Mesenchymal stem cell (in vitro differentiated cells and primary cell): ENCODE data around the gene MTUS2.

ENCODE experiments used
- DNase-seq: peaks from one replicate; pipeline ENCODE4 v3.0.0-alpha.2; 2013
- H2AFZ ChIP-seq: one replicate; pipeline ENCODE4 v1.6.1; 2013; ENCODE audit warnings: low read depth, mild to moderate bottlenecking, control low read depth, inconsistent platforms, low read length, moderate library complexity
- H2AK5ac ChIP-seq: 2 replicates; pipeline ENCODE4 v1.6.1; 2013; ENCODE audit warnings: low read length, moderate library complexity, mild to moderate bottlenecking, inconsistent platforms; ENCODE audit not compliant: severe bottlenecking
- H2BK120ac ChIP-seq: one replicate; pipeline ENCODE4 v1.6.1; 2013; ENCODE audit warnings: low read depth, mild to moderate bottlenecking, inconsistent platforms, low read length, moderate library complexity
- H2BK12ac ChIP-seq, 2 experiments: one replicate each; pipeline ENCODE4 v1.6.1; 2013; ENCODE audit warnings: inconsistent platforms in 2 of 2, low read length in 2 of 2, mild to moderate bottlenecking in 2 of 2, moderate library complexity in 2 of 2, control low read depth in 1 of 2
- H2BK15ac ChIP-seq: one replicate; pipeline ENCODE4 v1.6.1; 2013; ENCODE audit warnings: mild to moderate bottlenecking, low read depth, inconsistent platforms; ENCODE audit not compliant: poor library complexity, severe bottlenecking
- H2BK5ac ChIP-seq: 2 replicates; pipeline ENCODE4 v1.6.1; 2013; ENCODE audit warnings: low read depth, mild to moderate bottlenecking, low read length, control low read depth, inconsistent platforms; ENCODE audit not compliant: poor library complexity, severe bottlenecking
- H3K14ac ChIP-seq, 2 experiments: one replicate each; pipeline ENCODE4 v1.6.1; 2013; ENCODE audit warnings: inconsistent platforms in 2 of 2, low read length in 2 of 2, control low read depth in 1 of 2, mild to moderate bottlenecking in 1 of 2, moderate library complexity in 1 of 2
- H3K18ac ChIP-seq, 2 experiments: one replicate each; pipeline ENCODE4 v1.6.1; 2013; ENCODE audit warnings: inconsistent platforms in 2 of 2, low read length in 2 of 2, control low read depth in 1 of 2, low read depth in 1 of 2, mild to moderate bottlenecking in 1 of 2
- H3K23ac ChIP-seq, 2 experiments: one replicate each; pipeline ENCODE4 v1.6.1; 2013; ENCODE audit warnings: inconsistent platforms in 2 of 2, low read length in 2 of 2, mild to moderate bottlenecking in 2 of 2, moderate library complexity in 2 of 2, control low read depth in 1 of 2
- H3K27ac ChIP-seq: 2 replicates; pipeline ENCODE4 v1.5.1; 2013; ENCODE audit warnings: mild to moderate bottlenecking, moderate library complexity, low read length, control low read depth, inconsistent platforms; ENCODE audit not compliant: poor library complexity, severe bottlenecking
- H3K27me3 ChIP-seq, 2 experiments: 2 replicates each; pipeline versions ENCODE4 v1.6.1 to v1.7.0; 2013; ENCODE audit warnings: low read length in 2 of 2, mild to moderate bottlenecking in 2 of 2, moderate library complexity in 2 of 2, control low read depth in 1 of 2, inconsistent platforms in 1 of 2; ENCODE audit not compliant: control insufficient read depth in 1 of 2, insufficient read depth in 1 of 2
- H3K36me3 ChIP-seq, 2 experiments: 2 replicates each; pipeline versions ENCODE4 v1.6.1 to v1.7.0; 2013; ENCODE audit warnings: low read length in 2 of 2, control low read depth in 1 of 2, inconsistent platforms in 1 of 2, low read depth in 1 of 2, mild to moderate bottlenecking in 1 of 2; ENCODE audit not compliant: insufficient read depth in 2 of 2, control insufficient read depth in 1 of 2
- H3K4ac ChIP-seq, 2 experiments: one replicate each; pipeline ENCODE4 v1.6.1; 2013; ENCODE audit warnings: inconsistent platforms in 2 of 2, low read length in 2 of 2, mild to moderate bottlenecking in 2 of 2, moderate library complexity in 2 of 2, control low read depth in 1 of 2, low read depth in 1 of 2
- H3K4me1 ChIP-seq: 2 replicates; pipeline ENCODE4 v1.6.1; 2013; ENCODE audit warnings: low read depth, low read length, control low read depth; ENCODE audit not compliant: control insufficient read depth, insufficient read depth
- H3K4me2 ChIP-seq: 2 replicates; pipeline ENCODE4 v1.6.1; 2013; ENCODE audit warnings: low read length, mild to moderate bottlenecking, inconsistent platforms; ENCODE audit not compliant: poor library complexity, severe bottlenecking
- H3K4me3 ChIP-seq, 2 experiments: 2 replicates each; pipeline versions ENCODE4 v1.5.1 to v1.7.0; 2013; ENCODE audit warnings: low read length in 2 of 2, mild to moderate bottlenecking in 2 of 2, control low read depth in 1 of 2, low read depth in 1 of 2; ENCODE audit not compliant: insufficient read depth in 1 of 2
- H3K79me1 ChIP-seq: replicated peaks from 2 replicates; pipeline ENCODE4 v1.6.1; 2013; ENCODE audit warnings: mild to moderate bottlenecking, control low read depth, low read length, inconsistent platforms; ENCODE audit not compliant: poor library complexity, severe bottlenecking
- H3K9ac ChIP-seq: 2 replicates; pipeline ENCODE4 v1.7.0; 2013; ENCODE audit warnings: mild to moderate bottlenecking, low read length, moderate library complexity
- H3K9me3 ChIP-seq: 2 replicates; pipeline ENCODE4 v1.7.0; 2013; ENCODE audit warnings: mild to moderate bottlenecking, low read length; ENCODE audit not compliant: control insufficient read depth
- H4K8ac ChIP-seq: one replicate; pipeline ENCODE4 v1.6.1; 2013; ENCODE audit warnings: inconsistent platforms, mild to moderate bottlenecking, low read length, moderate library complexity
- H4K91ac ChIP-seq: one replicate; pipeline ENCODE4 v1.6.1; 2013; ENCODE audit warnings: mild to moderate bottlenecking, low read length, inconsistent platforms
- WGBS: methylation state at CpG from one replicate; pipeline ENCODE4 v1.1.7; 2013; ENCODE audit warnings: mixed read lengths; 5-methylcytosine and 5-hydroxymethylcytosine counted together

Gene MTUS2

DNA sequence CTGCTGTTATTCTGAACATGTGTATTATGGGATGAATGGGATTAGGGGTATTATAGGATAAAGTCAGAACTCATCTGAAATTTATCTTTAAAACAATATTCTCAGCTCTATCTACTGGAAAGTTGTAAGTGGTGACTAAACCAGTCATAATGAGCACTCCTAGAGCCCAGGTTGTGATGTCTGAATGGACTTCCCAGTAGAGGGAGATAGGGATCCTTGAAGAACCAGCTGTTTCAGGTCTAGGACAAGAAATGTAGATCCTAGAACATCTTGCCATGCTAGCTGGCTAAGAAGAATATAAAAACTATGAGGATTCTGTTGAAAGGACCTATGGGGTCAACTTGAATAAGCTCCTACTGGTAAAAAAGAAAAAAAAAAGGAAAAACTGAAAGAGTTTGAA is 464.6 kb downstream of the MTUS2 start:
- no peak overlapping the region for H3K9ac ChIP-seq
- no peaks in the 10 kb centered on the region for H3K4me1 ChIP-seq
- DNase-seq = no peak
- no peak overlapping the region for H2BK120ac ChIP-seq
- H3K14ac ChIP-seq = no peak overlapping the region
- no peak overlapping the region for H2AK5ac ChIP-seq
- H3K27me3 ChIP-seq = peaks cover 0 to 7% of the 10 kb centered on the region in 2 experiments
- H3K23ac ChIP-seq = no peak overlapping the region
- no peak overlapping the region for H2BK12ac ChIP-seq
- no peaks in the 10 kb centered on the region for H3K36me3 ChIP-seq
- H3K4me3 ChIP-seq = no peak overlapping the region
- no peak overlapping the region for H3K27ac ChIP-seq
- no peak overlapping the region for H2BK5ac ChIP-seq
- H3K4me2 ChIP-seq = no peak overlapping the region
- H3K9me3 ChIP-seq = no peaks in the 10 kb centered on the region
- H3K79me1 ChIP-seq = no peaks in the 10 kb centered on the region
- H4K8ac ChIP-seq = no peak overlapping the region
- H3K4ac ChIP-seq = no peak overlapping the region
- H3K18ac ChIP-seq = no peak overlapping the region
- no peak overlapping the region for H2AFZ ChIP-seq
- H4K91ac ChIP-seq = no peak overlapping the region
- H2BK15ac ChIP-seq = no peak overlapping the region

DNA sequence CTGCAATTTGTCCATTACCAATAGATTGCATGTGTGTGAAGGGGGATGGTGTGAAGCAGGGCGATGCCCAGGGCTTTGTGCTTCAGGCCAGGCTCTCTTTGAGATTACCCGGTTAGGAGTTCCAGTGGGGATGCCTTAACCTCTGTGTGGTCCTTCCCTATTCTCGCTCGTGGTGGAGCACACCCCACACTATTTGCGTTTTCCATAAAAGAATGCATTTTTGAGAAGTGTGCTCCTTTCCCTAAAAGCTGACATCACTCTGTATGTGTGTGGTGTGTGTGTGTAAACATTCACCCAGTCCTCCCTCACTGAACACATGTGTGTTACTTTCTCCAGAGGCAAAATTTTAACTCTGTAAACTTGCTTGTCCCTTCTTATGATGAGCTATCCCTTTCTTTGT is 467.1 kb downstream of the MTUS2 start:
- Histone ChIP-seq H3K36me3 (no peaks in the 10 kb centered on the region), H3K9me3 (no peaks in the 10 kb centered on the region), H3K9ac (no peak overlapping the region), H2BK15ac (no peak overlapping the region), H3K14ac (no peak overlapping the region), H3K27me3 (peaks cover 0 to 7% of the 10 kb centered on the region in 2 experiments), H4K8ac (no peak overlapping the region), H3K4me3 (no peak overlapping the region), H3K23ac (no peak overlapping the region), H3K79me1 (no peaks in the 10 kb centered on the region), H2AFZ (no peak overlapping the region), H2BK120ac (no peak overlapping the region), H3K27ac (no peak overlapping the region), H3K4me1 (no peaks in the 10 kb centered on the region), H2AK5ac (no peak overlapping the region), H3K4me2 (no peak overlapping the region), H2BK12ac (no peak overlapping the region), H3K18ac (no peak overlapping the region), H3K4ac (no peak overlapping the region), H4K91ac (no peak overlapping the region), H2BK5ac (no peak overlapping the region)
- DNase-seq = no peak
- WGBS = 78% methylated on average over 2 of the region's 5 CpGs

DNA sequence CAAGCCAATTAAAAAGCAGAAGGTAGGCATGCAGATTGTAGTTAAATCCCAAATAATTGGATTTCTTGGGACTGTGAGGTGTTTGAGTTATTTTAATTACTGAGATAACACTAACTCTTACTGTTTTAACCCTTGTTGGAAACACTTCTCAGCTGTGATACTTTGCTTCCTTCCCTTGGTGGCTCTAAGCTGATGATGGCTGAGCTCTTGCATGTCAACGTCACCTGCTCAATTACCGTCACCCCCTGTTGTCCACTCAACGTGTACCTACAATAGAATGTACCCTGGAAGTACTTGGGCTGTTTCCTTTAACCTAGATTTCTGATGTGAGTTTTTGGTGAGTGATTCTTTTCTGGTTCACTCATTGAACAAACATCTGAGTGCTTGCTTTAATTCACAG is 471.9 kb downstream of the MTUS2 start:
- Histone ChIP-seq H3K4ac (no peak overlapping the region), H3K79me1 (no peaks in the 10 kb centered on the region), H3K27ac (no peak overlapping the region), H4K8ac (no peak overlapping the region), H2BK12ac (no peak overlapping the region), H2BK5ac (no peak overlapping the region), H3K27me3 (peaks cover 0 to 4% of the 10 kb centered on the region in 2 experiments), H4K91ac (no peak overlapping the region), H3K9me3 (no peaks in the 10 kb centered on the region), H3K4me2 (no peak overlapping the region), H3K14ac (no peak overlapping the region), H2BK15ac (no peak overlapping the region), H2AK5ac (no peak overlapping the region), H3K9ac (no peak overlapping the region), H3K18ac (no peak overlapping the region), H3K4me3 (no peak overlapping the region), H3K36me3 (no peaks in the 10 kb centered on the region), H3K23ac (no peak overlapping the region), H2AFZ (no peak overlapping the region), H3K4me1 (no peaks in the 10 kb centered on the region), H2BK120ac (no peak overlapping the region)
- no peak for DNase-seq
- WGBS = 43% methylated on average over 1 of the region's 3 CpGs

DNA sequence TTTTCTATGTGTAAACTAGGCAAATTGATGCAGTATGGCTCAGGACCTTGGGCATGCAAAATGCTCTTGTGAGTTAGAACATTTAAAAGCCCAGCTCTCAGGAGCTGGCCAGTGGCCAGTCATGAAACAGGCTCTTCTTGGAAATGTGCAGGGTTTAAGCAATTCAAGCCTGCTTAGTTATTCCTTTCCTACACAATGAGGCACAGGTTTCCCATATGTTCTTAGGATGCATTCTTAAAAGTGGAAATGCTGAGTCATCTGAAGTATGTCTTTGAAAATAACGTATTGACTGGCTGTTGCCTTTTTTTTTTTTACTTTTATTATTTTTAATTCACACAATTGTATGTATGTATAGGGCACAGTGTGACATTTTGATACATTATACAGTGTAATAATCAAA is 474.7 kb downstream of the MTUS2 start:
- no peaks in the 10 kb centered on the region for H3K4me1 ChIP-seq
- no peaks in the 10 kb centered on the region for H3K79me1 ChIP-seq
- H2BK120ac ChIP-seq = no peak overlapping the region
- H4K8ac ChIP-seq = no peak overlapping the region
- H3K27me3 ChIP-seq = no peaks in the 10 kb centered on the region
- no peak overlapping the region for H3K4ac ChIP-seq
- H3K27ac ChIP-seq = no peak overlapping the region
- no peak overlapping the region for H3K4me2 ChIP-seq
- no peak overlapping the region for H2AK5ac ChIP-seq
- no peak overlapping the region for H3K23ac ChIP-seq
- H2BK15ac ChIP-seq = no peak overlapping the region
- H3K36me3 ChIP-seq = no peaks in the 10 kb centered on the region
- H2BK5ac ChIP-seq = no peak overlapping the region
- H3K18ac ChIP-seq = no peak overlapping the region
- WGBS = no CpG with 5 or more reads among the region's 1 CpG
- H3K9ac ChIP-seq = no peak overlapping the region
- H3K4me3 ChIP-seq = no peak overlapping the region
- no peak overlapping the region for H2AFZ ChIP-seq
- no peak for DNase-seq
- no peak overlapping the region for H3K14ac ChIP-seq
- H3K9me3 ChIP-seq = no peaks in the 10 kb centered on the region
- no peak overlapping the region for H4K91ac ChIP-seq
- no peak overlapping the region for H2BK12ac ChIP-seq
